Uterus (tissue), 2 donors: ENCODE data around the gene ESRRB.

Experiments
- CTCF ChIP-seq, 4 experiments: fragments of 200-600 bp in 2 of 4; fragments of 450-650 bp in 2 of 4; sonication (generic) in 2 of 4; IDR thresholded peaks; one replicate each; pipeline ENCODE4 v1.5.1; 2016 to 2019; ENCODE audit warnings: antibody characterized with exemption in 4 of 4, mild to moderate bottlenecking in 2 of 4, moderate library complexity in 1 of 4
- POLR2A ChIP-seq, 2 donors: fragments of 450-650 bp; IDR thresholded peaks; one replicate each; pipeline ENCODE4 v1.6.1; 2016; ENCODE audit warnings: antibody characterized with exemption in 2 of 2, mild to moderate bottlenecking in 1 of 2, moderate library complexity in 1 of 2

GRCh38 chr14:76462330-76462729, 86.4 kb downstream of the ESRRB start:
- no peak for TF ChIP-seq CTCF (IDR thresholded peaks at IDR 0.05)
- TF ChIP-seq POLR2A (IDR thresholded peaks at IDR 0.05) = no peak
